SK-N-SH (cell line): ENCODE data around the gene SLC37A1.

ENCODE experiments used
- EP300 ChIP-seq, 2 experiments: IDR thresholded peaks; 2 replicates each; pipeline versions ENCODE4 v1.4.0 to v1.6.1; 2012; ENCODE audit warnings: borderline replicate concordance in 1 of 2, low read depth in 1 of 2, low read length in 1 of 2
- EZH2phosphoT487 ChIP-seq: fragments of 200-600 bp; sonication (generic); IDR thresholded peaks from 2 replicates; pipeline ENCODE4 v1.6.1; 2017; ENCODE audit warnings: low read depth, mixed run types, mild to moderate bottlenecking, antibody characterized with exemption, moderate library complexity, borderline replicate concordance
- FOSL2 ChIP-seq: IDR thresholded peaks from 2 replicates; pipeline ENCODE4 v1.4.0; 2012; ENCODE audit warnings: low read depth, mild to moderate bottlenecking, moderate library complexity, borderline replicate concordance
- SIN3A ChIP-seq: IDR thresholded peaks from 2 replicates; pipeline ENCODE4 v1.6.1; 2012; ENCODE audit warnings: low read depth, mild to moderate bottlenecking, low read length, moderate library complexity, borderline replicate concordance
- TF ChIP-seq, protein P1 (sequence below): fragments of 200-600 bp; sonication (generic); IDR thresholded peaks from 2 replicates; pipeline ENCODE4 v1.6.1; 2017; ENCODE audit warnings: antibody characterized with exemption, mild to moderate bottlenecking, moderate library complexity
- TF ChIP-seq, protein P2 (sequence below): IDR thresholded peaks from 2 replicates; pipeline ENCODE4 v1.6.1; 2012; ENCODE audit warnings: mild to moderate bottlenecking, low read depth, low read length, moderate library complexity
- TF ChIP-seq, protein P3 (sequence below): IDR thresholded peaks from 2 replicates; pipeline ENCODE4; 2012

DNA sequence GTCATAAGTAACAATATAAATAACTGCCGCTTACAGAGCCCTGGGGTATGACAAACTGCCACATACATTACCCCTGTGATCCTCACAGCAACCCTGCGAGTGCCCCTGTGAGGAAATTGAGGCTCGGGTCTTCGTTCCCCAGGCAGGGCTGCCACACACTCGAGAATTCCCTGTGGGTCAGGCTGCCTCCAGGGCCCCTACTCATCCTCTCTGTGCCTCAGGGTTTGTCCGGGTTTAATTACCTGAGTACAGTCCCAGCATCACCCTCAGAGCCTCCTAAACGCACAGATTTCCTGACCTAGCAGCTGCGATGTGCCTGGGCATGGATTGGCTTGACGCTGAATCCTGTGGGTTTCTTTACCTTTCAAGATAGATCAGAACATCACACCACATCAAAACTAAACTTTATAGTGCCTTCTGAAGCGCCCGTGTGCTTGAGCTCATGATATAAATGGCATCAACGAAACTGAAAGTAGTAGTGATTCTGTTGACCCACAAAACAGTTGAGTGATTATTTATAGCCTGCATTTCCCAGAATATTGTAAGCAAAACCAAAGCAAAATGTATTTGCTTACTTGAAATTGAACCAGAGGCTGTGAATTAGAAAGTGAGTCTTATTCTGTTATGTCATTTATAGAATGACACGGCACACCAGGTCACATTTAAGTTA, 14.0 kb downstream of the SLC37A1 start:
- TF ChIP-seq, protein P1, sequence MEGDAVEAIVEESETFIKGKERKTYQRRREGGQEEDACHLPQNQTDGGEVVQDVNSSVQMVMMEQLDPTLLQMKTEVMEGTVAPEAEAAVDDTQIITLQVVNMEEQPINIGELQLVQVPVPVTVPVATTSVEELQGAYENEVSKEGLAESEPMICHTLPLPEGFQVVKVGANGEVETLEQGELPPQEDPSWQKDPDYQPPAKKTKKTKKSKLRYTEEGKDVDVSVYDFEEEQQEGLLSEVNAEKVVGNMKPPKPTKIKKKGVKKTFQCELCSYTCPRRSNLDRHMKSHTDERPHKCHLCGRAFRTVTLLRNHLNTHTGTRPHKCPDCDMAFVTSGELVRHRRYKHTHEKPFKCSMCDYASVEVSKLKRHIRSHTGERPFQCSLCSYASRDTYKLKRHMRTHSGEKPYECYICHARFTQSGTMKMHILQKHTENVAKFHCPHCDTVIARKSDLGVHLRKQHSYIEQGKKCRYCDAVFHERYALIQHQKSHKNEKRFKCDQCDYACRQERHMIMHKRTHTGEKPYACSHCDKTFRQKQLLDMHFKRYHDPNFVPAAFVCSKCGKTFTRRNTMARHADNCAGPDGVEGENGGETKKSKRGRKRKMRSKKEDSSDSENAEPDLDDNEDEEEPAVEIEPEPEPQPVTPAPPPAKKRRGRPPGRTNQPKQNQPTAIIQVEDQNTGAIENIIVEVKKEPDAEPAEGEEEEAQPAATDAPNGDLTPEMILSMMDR = no peak
- TF ChIP-seq, protein P2, sequence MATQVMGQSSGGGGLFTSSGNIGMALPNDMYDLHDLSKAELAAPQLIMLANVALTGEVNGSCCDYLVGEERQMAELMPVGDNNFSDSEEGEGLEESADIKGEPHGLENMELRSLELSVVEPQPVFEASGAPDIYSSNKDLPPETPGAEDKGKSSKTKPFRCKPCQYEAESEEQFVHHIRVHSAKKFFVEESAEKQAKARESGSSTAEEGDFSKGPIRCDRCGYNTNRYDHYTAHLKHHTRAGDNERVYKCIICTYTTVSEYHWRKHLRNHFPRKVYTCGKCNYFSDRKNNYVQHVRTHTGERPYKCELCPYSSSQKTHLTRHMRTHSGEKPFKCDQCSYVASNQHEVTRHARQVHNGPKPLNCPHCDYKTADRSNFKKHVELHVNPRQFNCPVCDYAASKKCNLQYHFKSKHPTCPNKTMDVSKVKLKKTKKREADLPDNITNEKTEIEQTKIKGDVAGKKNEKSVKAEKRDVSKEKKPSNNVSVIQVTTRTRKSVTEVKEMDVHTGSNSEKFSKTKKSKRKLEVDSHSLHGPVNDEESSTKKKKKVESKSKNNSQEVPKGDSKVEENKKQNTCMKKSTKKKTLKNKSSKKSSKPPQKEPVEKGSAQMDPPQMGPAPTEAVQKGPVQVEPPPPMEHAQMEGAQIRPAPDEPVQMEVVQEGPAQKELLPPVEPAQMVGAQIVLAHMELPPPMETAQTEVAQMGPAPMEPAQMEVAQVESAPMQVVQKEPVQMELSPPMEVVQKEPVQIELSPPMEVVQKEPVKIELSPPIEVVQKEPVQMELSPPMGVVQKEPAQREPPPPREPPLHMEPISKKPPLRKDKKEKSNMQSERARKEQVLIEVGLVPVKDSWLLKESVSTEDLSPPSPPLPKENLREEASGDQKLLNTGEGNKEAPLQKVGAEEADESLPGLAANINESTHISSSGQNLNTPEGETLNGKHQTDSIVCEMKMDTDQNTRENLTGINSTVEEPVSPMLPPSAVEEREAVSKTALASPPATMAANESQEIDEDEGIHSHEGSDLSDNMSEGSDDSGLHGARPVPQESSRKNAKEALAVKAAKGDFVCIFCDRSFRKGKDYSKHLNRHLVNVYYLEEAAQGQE = no peak
- TF ChIP-seq FOSL2 (no peak), SIN3A (no peak), EP300 (IDR thresholded peaks at IDR 0.05; ENCODE audit: borderline replicate concordance in 1 of 2, low read depth in 1 of 2, low read length in 1 of 2) (no peak), EZH2phosphoT487 (no peak)
- TF ChIP-seq, protein P3, sequence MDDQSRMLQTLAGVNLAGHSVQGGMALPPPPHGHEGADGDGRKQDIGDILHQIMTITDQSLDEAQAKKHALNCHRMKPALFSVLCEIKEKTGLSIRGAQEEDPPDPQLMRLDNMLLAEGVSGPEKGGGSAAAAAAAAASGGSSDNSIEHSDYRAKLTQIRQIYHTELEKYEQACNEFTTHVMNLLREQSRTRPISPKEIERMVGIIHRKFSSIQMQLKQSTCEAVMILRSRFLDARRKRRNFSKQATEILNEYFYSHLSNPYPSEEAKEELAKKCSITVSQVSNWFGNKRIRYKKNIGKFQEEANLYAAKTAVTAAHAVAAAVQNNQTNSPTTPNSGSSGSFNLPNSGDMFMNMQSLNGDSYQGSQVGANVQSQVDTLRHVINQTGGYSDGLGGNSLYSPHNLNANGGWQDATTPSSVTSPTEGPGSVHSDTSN = no peak
